SU-DHL-6 (cell line): ENCODE data around the gene ESYT1.

Source experiments
- H2AFZ ChIP-seq: fragments of 200-600 bp; sonication (generic); 2 replicates; pipeline ENCODE4 v1.6.1; 2014; ENCODE audit warnings: low read depth, mild to moderate bottlenecking, moderate library complexity, mixed read lengths, antibody characterized with exemption, low read length; ENCODE audit not compliant: severe bottlenecking
- H3F3A ChIP-seq: fragments of 200-600 bp; shearing (Covaris generic); 2 replicates; pipeline ENCODE4 v1.6.0; 2016; ENCODE audit warnings: antibody characterized with exemption, mild to moderate bottlenecking; ENCODE audit not compliant: insufficient read depth
- H3K27ac ChIP-seq: fragments of 200-600 bp; sonication (generic); 2 replicates; pipeline ENCODE4 v1.5.1; 2016; ENCODE audit warnings: low read depth, mild to moderate bottlenecking, low read length, moderate library complexity, mixed read lengths
- H3K27me3 ChIP-seq: fragments of 200-600 bp; sonication (generic), shearing (Covaris generic); 2 replicates; pipeline ENCODE4 v1.6.0; 2014; ENCODE audit warnings: mild to moderate bottlenecking, low read length
- H3K36me3 ChIP-seq: fragments of 200-600 bp; sonication (generic); 2 replicates; pipeline ENCODE4 v1.6.1; 2014; ENCODE audit warnings: mild to moderate bottlenecking, low read length, mixed read lengths
- H3K4me2 ChIP-seq: fragments of 300-600, 200-600 bp; shearing (Covaris generic), sonication (generic); 2 replicates; pipeline ENCODE4 v1.6.0; 2014; ENCODE audit warnings: low read length, low read depth, mild to moderate bottlenecking; ENCODE audit not compliant: poor library complexity, severe bottlenecking
- H3K4me3 ChIP-seq: fragments of 200-600 bp; sonication (generic); 2 replicates; pipeline ENCODE4 v1.5.1; 2014; ENCODE audit warnings: antibody characterized with exemption, low read length, mild to moderate bottlenecking, mixed read lengths; ENCODE audit not compliant: insufficient read depth, poor library complexity, severe bottlenecking
- H3K79me2 ChIP-seq: fragments of 200-600 bp; sonication (generic); 2 replicates; pipeline ENCODE4 v1.6.1; 2014; ENCODE audit warnings: mild to moderate bottlenecking, low read length, moderate library complexity; ENCODE audit not compliant: insufficient read depth
- H3K9ac ChIP-seq: fragments of 200-600 bp; sonication (generic); 2 replicates; pipeline ENCODE4 v1.7.0; 2014; ENCODE audit warnings: mild to moderate bottlenecking, low read length
- H3K9me2 ChIP-seq: fragments of 200-600 bp; sonication (generic); replicated peaks from 2 replicates; pipeline ENCODE4 v1.6.1; 2014; ENCODE audit warnings: low read length; ENCODE audit not compliant: insufficient read depth
- H3K9me3 ChIP-seq: fragments of 200-600 bp; sonication (generic); 2 replicates; pipeline ENCODE4 v1.6.1; 2014; ENCODE audit warnings: low read length, mixed read lengths; ENCODE audit not compliant: insufficient read depth
- H4K20me1 ChIP-seq: fragments of 200-600 bp; sonication (generic); 2 replicates; pipeline ENCODE4 v1.6.1; 2014; ENCODE audit warnings: low read depth, mild to moderate bottlenecking, antibody characterized with exemption, low read length, moderate library complexity, mixed read lengths
- CTCF ChIP-seq: fragments of 200-600 bp; sonication (generic); IDR thresholded peaks from one replicate; pipeline ENCODE4 v1.5.1; 2017; ENCODE audit warnings: antibody characterized with exemption, mild to moderate bottlenecking, low read length, moderate library complexity; ENCODE audit not compliant: insufficient read depth, poor library complexity, severe bottlenecking
- EZH2phosphoT487 ChIP-seq: fragments of 200-600 bp; sonication (generic), shearing (Covaris generic); conservative IDR thresholded peaks from 2 replicates; pipeline ENCODE4 v1.6.1; 2018; ENCODE audit warnings: mild to moderate bottlenecking, antibody characterized with exemption, low read length, moderate library complexity, mixed read lengths

The ESYT1 gene

GRCh38 chr12:56097738-56098137 is 30.3 kb upstream of the ESYT1 start:
- no peak overlapping the region for H2AFZ ChIP-seq
- H3K9me2 ChIP-seq = no peaks in the 10 kb centered on the region
- H3K36me3 ChIP-seq = no peaks in the 10 kb centered on the region
- TF ChIP-seq EZH2phosphoT487 = no peak
- TF ChIP-seq CTCF = no peak
- no peaks in the 10 kb centered on the region for H4K20me1 ChIP-seq
- no peaks in the 10 kb centered on the region for H3K9me3 ChIP-seq
- no peak overlapping the region for H3K27ac ChIP-seq
- H3K4me3 ChIP-seq = no peak overlapping the region
- H3K4me2 ChIP-seq = no peak overlapping the region
- H3K9ac ChIP-seq = no peak overlapping the region
- no peaks in the 10 kb centered on the region for H3F3A ChIP-seq
- H3K79me2 ChIP-seq = no peaks in the 10 kb centered on the region
- no peaks in the 10 kb centered on the region for H3K27me3 ChIP-seq

GRCh38 chr12:56098592-56098991 is 29.5 kb upstream of the ESYT1 start:
- peaks cover 8% of the 10 kb centered on the region; the same call in 1 of the 2 replicates for H3F3A ChIP-seq
- H3K79me2 ChIP-seq = no peaks in the 10 kb centered on the region
- no peaks in the 10 kb centered on the region for H3K36me3 ChIP-seq
- no peak overlapping the region for H3K4me3 ChIP-seq
- no peaks in the 10 kb centered on the region for H3K9me2 ChIP-seq
- H3K27me3 ChIP-seq = no peaks in the 10 kb centered on the region
- H3K4me2 ChIP-seq = no peak overlapping the region
- no peak for TF ChIP-seq EZH2phosphoT487
- TF ChIP-seq CTCF = no peak
- H3K9ac ChIP-seq = no peak overlapping the region
- H4K20me1 ChIP-seq = no peaks in the 10 kb centered on the region
- no peak overlapping the region for H3K27ac ChIP-seq
- H3K9me3 ChIP-seq = no peaks in the 10 kb centered on the region
- no peak overlapping the region for H2AFZ ChIP-seq

GRCh38 chr12:56099787-56100186 is 28.3 kb upstream of the ESYT1 start:
- Histone ChIP-seq H3K4me2 (no peak overlapping the region), H3K27me3 (no peaks in the 10 kb centered on the region), H3K79me2 (peaks cover 5% of the 10 kb centered on the region), H4K20me1 (no peaks in the 10 kb centered on the region), H3F3A (peaks cover 10% of the 10 kb centered on the region; the same call in 1 of the 2 replicates), H3K9me2 (no peaks in the 10 kb centered on the region), H3K36me3 (no peaks in the 10 kb centered on the region), H3K4me3 (no peak overlapping the region), H3K9ac (no peak overlapping the region), H2AFZ (no peak overlapping the region), H3K9me3 (no peaks in the 10 kb centered on the region), H3K27ac (no peak overlapping the region)
- TF ChIP-seq EZH2phosphoT487 (no peak), CTCF (no peak)
